Caco-2 (cell line): ENCODE data around the gene SPINK1. TPM values are rescaled to one million over a fixed set of nuclear protein-coding genes. Genes with fewer than 3 reads are reported as not detected.

Source experiments
- BruUV-seq: library from RNA; stranded (reverse); fragments of 400-500 nt; replicated peaks from 2 replicates; lab custom pipeline; 2021; lab: Mats Ljungman, UMichigan
- CTCF ChIA-PET: fragments of 300-600 bp; sonication (Branson Sonifier 250); formaldehyde crosslinking; loops from one replicate; lab custom pipeline; 2022; ENCODE audit warnings: antibody characterized with exemption; lab: Charles Lee
- POLR2A ChIA-PET: fragments of 300-600 bp; sonication (Branson Sonifier 250); formaldehyde crosslinking; loops from one replicate; lab custom pipeline; 2022; ENCODE audit warnings: antibody characterized with exemption; lab: Charles Lee
- DNase-seq, 2 experiments: peaks; one replicate each; pipeline versions ENCODE4 v3.0.0 to v3.0.0-alpha.2; 2020 to 2022
- H3K27me3 ChIP-seq: replicated peaks from 2 replicates; pipeline ENCODE4 v1.6.0; 2011; ENCODE audit warnings: low read length; ENCODE audit not compliant: control insufficient read depth, insufficient read depth
- H3K36me3 ChIP-seq: 2 replicates; pipeline ENCODE4 v1.5.1; 2011; ENCODE audit warnings: low read length; ENCODE audit not compliant: control insufficient read depth, insufficient read depth
- H3K4me1 ChIP-seq: fragments of 250-450 bp; sonication (Bioruptor Pico); 2 replicates; pipeline ENCODE4 v1.5.1; 2020; ENCODE audit warnings: mild to moderate bottlenecking
- H3K4me3 ChIP-seq: 2 replicates; pipeline ENCODE4 v1.5.1; 2011; ENCODE audit warnings: low read depth, mild to moderate bottlenecking, control low read depth, low read length
- H3K9me3 ChIP-seq: fragments of 250-450 bp; sonication (Bioruptor Pico); 2 replicates; pipeline ENCODE4 v1.5.1; 2020; ENCODE audit warnings: mild to moderate bottlenecking, moderate library complexity
- H3K27ac Mint-ChIP-seq: one replicate; pipeline ENCODE4 v1.8.0; 2022; ENCODE audit warnings: mixed read lengths; ENCODE audit not compliant: unreplicated experiment
- H3K27me3 Mint-ChIP-seq: one replicate; pipeline ENCODE4 v1.8.0; 2022; ENCODE audit warnings: mixed read lengths; ENCODE audit not compliant: insufficient read depth, unreplicated experiment
- H3K36me3 Mint-ChIP-seq: one replicate; pipeline ENCODE4 v1.8.0; 2022; ENCODE audit warnings: mild to moderate bottlenecking, mixed read lengths; ENCODE audit not compliant: insufficient read depth, unreplicated experiment
- H3K4me1 Mint-ChIP-seq: one replicate; pipeline ENCODE4 v1.8.0; 2022; ENCODE audit warnings: low read depth, mixed read lengths; ENCODE audit not compliant: unreplicated experiment
- H3K4me3 Mint-ChIP-seq: one replicate; pipeline ENCODE4 v1.8.0; 2022; ENCODE audit warnings: mild to moderate bottlenecking, moderate library complexity, mixed read lengths; ENCODE audit not compliant: unreplicated experiment
- H3K9me3 Mint-ChIP-seq: one replicate; pipeline ENCODE4 v1.8.0; 2022; ENCODE audit warnings: mixed read lengths; ENCODE audit not compliant: unreplicated experiment
- CTCF ChIP-seq, 2 experiments: fragments of 200-600 bp in 1 of 2; IDR thresholded peaks; 1 replicate in 1 of 2; 2 replicates in 1 of 2; pipeline versions ENCODE4 v1.5.1 to v1.8.0; 2011 to 2022; ENCODE audit warnings: antibody characterized with exemption in 1 of 2, control low read depth in 1 of 2, inconsistent platforms in 1 of 2, low read depth in 1 of 2, low read length in 1 of 2, mild to moderate bottlenecking in 1 of 2, moderate library complexity in 1 of 2; ENCODE audit not compliant: insufficient read depth in 1 of 2, severe bottlenecking in 1 of 2, unreplicated experiment in 1 of 2
- intact Hi-C: fragments of 100-400 bp; cut with micrococcal nuclease; formaldehyde crosslinking; loops from one replicate; pipeline ENCODE4 v1.10.0; 2022; ENCODE audit not compliant: unreplicated experiment
- total RNA-seq: library from RNA; stranded (reverse); gene quantifications from 2 replicates; pipeline ENCODE4 v1.2.3, GENCODE V29; 2022

Gene SPINK1
- total RNA-seq, 1 experiment from 2014 or later = 1,916 TPM

GRCh38 chr5:147813696-147814095 is 17.8 kb downstream of the SPINK1 start:
- peaks cover 11% of the 10 kb centered on the region; the same call in 1 of the 2 replicates for H3K4me1 ChIP-seq
- no peak for DNase-seq
- POLR2A ChIA-PET = no interaction called here
- Mint-ChIP-seq H3K27ac (no peak overlapping the region), H3K27me3 (no peaks in the 10 kb centered on the region), H3K9me3 (no peaks in the 10 kb centered on the region), H3K4me1 (peaks cover 7% of the 10 kb centered on the region), H3K4me3 (no peak overlapping the region), H3K36me3 (no peaks in the 10 kb centered on the region)
- CTCF ChIA-PET = no interaction called here
- TF ChIP-seq CTCF (IDR thresholded peaks at IDR 0.05; ENCODE audit: insufficient read depth in 1 of 2, low read depth in 1 of 2, low read length in 1 of 2, severe bottlenecking in 1 of 2, unreplicated experiment in 1 of 2) = no peak
- H3K9me3 ChIP-seq = no peaks in the 10 kb centered on the region
- H3K4me3 ChIP-seq = no peak overlapping the region
- intact Hi-C loops = no loop called here
- H3K27me3 ChIP-seq = no peaks in the 10 kb centered on the region
- no TSS peak for BruUV-seq
- no peaks in the 10 kb centered on the region for H3K36me3 ChIP-seq

DNA sequence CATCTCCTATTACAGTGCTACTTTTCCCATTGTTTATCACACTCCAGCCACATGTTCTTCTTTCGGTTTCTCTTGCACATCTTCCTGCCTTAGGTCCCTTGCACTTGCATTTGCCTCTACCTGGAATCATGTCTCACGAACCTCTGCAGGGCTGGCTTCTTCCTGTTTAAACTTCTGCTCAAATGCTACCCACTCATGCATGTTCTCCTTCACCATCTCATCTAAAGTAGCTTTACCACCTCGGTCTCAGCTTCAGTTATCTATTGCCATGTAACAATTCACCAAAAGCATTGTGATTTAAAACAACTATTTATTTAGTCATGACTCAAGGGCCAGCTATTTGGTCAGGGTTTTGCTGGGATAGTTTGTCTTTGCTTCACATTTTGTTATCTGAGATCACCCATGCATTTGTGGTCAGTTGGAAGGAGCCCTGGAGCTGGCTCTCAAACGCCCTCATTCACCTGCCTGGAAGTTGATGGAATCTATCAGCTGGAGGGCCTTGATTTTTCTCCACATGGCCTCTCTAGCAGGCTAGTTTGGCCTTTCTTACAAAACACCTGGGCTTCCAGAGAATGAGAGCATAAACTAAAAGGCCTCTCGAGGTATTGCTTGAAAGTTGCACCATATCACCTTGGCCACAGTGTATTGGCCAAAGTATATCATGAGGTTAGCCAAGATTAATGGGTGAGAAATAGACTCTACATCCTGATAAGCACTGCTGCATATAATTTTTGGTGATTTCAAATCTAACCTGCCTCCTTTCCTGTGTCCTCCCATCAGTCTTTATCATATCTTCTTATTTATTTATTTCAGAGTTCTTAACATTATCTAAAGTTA is 21.4 kb downstream of the SPINK1 start:
- ChIA-PET CTCF (interaction anchor here (1.0 kb wide), 1 partner anchor 182 kb away, joined by 3 read pairs; no protein-coding TSS in a partner anchor), POLR2A (no interaction called here)
- peaks cover 7% of the 10 kb centered on the region for H3K4me1 Mint-ChIP-seq
- H3K9me3 ChIP-seq = no peaks in the 10 kb centered on the region
- no peaks in the 10 kb centered on the region for H3K9me3 Mint-ChIP-seq
- H3K4me3 ChIP-seq = no peak overlapping the region
- no peaks in the 10 kb centered on the region for H3K27me3 ChIP-seq
- no peaks in the 10 kb centered on the region for H3K36me3 ChIP-seq
- peaks cover 11% of the 10 kb centered on the region; the same call in 1 of the 2 replicates for H3K4me1 ChIP-seq
- intact Hi-C loops = no loop called here
- no peak overlapping the region for H3K4me3 Mint-ChIP-seq
- H3K27ac Mint-ChIP-seq = no peak overlapping the region
- BruUV-seq = no TSS peak
- no peak for TF ChIP-seq CTCF (IDR thresholded peaks at IDR 0.05; ENCODE audit: insufficient read depth in 1 of 2, low read depth in 1 of 2, low read length in 1 of 2, severe bottlenecking in 1 of 2, unreplicated experiment in 1 of 2)
- no peaks in the 10 kb centered on the region for H3K36me3 Mint-ChIP-seq
- H3K27me3 Mint-ChIP-seq = no peaks in the 10 kb centered on the region
- DNase-seq = peak in 1 of 2 experiments; percentile 24

GRCh38 chr5:147805030-147805454 is 26.4 kb downstream of the SPINK1 start:
- ChIA-PET CTCF (interaction anchor here (0.6 kb wide), 1 partner anchor 18 kb away, joined by 3 read pairs; no protein-coding TSS in a partner anchor), POLR2A (no interaction called here)
- Mint-ChIP-seq H3K4me1 (peaks cover 7% of the 10 kb centered on the region), H3K9me3 (no peaks in the 10 kb centered on the region), H3K36me3 (no peaks in the 10 kb centered on the region), H3K27me3 (no peaks in the 10 kb centered on the region), H3K27ac (no peak overlapping the region), H3K4me3 (no peak overlapping the region)
- BruUV-seq = no TSS peak
- H3K36me3 ChIP-seq = no peaks in the 10 kb centered on the region
- intact Hi-C loops = no loop called here
- DNase-seq = no peak
- no peak overlapping the region for H3K4me3 ChIP-seq
- peaks cover 3% of the 10 kb centered on the region; the same call in 1 of the 2 replicates for H3K4me1 ChIP-seq
- H3K9me3 ChIP-seq = no peaks in the 10 kb centered on the region
- TF ChIP-seq CTCF (IDR thresholded peaks at IDR 0.05; ENCODE audit: insufficient read depth in 1 of 2, low read depth in 1 of 2, low read length in 1 of 2, severe bottlenecking in 1 of 2, unreplicated experiment in 1 of 2) = no peak
- no peaks in the 10 kb centered on the region for H3K27me3 ChIP-seq
